HL-60 (cell line): ENCODE results near the gene OSBPL7.

Source experiments
- POLR2AphosphoS5 ChIP-seq: IDR thresholded peaks from 2 replicates; pipeline ENCODE4 v1.6.1; 2012; ENCODE audit warnings: low read depth
- SPI1 ChIP-seq: IDR thresholded peaks from 2 replicates; pipeline ENCODE4 v1.6.1; 2012; ENCODE audit warnings: low read depth, mild to moderate bottlenecking, borderline replicate concordance
- TF ChIP-seq, protein P1 (sequence below): IDR thresholded peaks from one replicate; pipeline ENCODE4 v1.5.1; 2011; ENCODE audit warnings: low read length, control low read depth, inconsistent platforms; ENCODE audit not compliant: insufficient read depth
- TF ChIP-seq, protein P2 (sequence below): IDR thresholded peaks from 2 replicates; pipeline ENCODE4 v1.6.1; 2012; ENCODE audit warnings: low read depth; ENCODE audit not compliant: insufficient replicate concordance

DNA sequence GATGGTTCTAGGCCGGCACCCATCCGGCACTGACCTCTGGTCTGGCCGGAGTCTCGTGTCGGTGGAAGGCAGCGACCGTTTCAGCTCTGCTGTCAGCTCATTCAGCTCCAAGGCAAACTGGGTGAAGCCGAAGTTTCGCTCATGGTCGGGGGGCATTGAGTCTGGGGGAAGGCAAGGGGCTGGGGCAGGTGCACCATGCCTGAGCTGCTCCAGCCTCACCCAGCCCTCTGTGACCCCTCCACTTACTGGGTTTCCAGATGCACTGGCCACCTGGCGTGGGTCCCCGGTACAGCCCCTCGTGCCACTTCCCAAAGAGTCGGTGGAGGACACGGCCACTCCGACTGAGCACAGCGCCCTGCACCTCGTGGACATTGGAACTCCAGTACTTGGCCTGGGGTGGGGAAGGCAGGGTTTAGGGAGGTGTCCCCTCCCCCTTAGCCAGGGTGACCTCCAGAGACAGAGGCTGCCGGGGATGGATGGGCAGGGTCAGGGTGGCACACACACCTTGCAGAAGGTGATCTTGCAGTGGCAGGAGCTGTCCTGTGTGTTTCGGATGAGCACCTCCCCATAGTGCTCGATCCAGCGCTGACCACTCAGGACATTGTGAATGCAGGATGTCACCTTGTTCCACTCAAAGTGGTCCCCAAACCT is 12.6 kb downstream of the OSBPL7 start:
- TF ChIP-seq, protein P1, sequence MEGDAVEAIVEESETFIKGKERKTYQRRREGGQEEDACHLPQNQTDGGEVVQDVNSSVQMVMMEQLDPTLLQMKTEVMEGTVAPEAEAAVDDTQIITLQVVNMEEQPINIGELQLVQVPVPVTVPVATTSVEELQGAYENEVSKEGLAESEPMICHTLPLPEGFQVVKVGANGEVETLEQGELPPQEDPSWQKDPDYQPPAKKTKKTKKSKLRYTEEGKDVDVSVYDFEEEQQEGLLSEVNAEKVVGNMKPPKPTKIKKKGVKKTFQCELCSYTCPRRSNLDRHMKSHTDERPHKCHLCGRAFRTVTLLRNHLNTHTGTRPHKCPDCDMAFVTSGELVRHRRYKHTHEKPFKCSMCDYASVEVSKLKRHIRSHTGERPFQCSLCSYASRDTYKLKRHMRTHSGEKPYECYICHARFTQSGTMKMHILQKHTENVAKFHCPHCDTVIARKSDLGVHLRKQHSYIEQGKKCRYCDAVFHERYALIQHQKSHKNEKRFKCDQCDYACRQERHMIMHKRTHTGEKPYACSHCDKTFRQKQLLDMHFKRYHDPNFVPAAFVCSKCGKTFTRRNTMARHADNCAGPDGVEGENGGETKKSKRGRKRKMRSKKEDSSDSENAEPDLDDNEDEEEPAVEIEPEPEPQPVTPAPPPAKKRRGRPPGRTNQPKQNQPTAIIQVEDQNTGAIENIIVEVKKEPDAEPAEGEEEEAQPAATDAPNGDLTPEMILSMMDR: no peak
- TF ChIP-seq, protein P2, sequence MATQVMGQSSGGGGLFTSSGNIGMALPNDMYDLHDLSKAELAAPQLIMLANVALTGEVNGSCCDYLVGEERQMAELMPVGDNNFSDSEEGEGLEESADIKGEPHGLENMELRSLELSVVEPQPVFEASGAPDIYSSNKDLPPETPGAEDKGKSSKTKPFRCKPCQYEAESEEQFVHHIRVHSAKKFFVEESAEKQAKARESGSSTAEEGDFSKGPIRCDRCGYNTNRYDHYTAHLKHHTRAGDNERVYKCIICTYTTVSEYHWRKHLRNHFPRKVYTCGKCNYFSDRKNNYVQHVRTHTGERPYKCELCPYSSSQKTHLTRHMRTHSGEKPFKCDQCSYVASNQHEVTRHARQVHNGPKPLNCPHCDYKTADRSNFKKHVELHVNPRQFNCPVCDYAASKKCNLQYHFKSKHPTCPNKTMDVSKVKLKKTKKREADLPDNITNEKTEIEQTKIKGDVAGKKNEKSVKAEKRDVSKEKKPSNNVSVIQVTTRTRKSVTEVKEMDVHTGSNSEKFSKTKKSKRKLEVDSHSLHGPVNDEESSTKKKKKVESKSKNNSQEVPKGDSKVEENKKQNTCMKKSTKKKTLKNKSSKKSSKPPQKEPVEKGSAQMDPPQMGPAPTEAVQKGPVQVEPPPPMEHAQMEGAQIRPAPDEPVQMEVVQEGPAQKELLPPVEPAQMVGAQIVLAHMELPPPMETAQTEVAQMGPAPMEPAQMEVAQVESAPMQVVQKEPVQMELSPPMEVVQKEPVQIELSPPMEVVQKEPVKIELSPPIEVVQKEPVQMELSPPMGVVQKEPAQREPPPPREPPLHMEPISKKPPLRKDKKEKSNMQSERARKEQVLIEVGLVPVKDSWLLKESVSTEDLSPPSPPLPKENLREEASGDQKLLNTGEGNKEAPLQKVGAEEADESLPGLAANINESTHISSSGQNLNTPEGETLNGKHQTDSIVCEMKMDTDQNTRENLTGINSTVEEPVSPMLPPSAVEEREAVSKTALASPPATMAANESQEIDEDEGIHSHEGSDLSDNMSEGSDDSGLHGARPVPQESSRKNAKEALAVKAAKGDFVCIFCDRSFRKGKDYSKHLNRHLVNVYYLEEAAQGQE: no peak
- TF ChIP-seq POLR2AphosphoS5 (no peak), SPI1 (no peak)
